Mesendoderm (in vitro differentiated cells): Measurements from ENCODE around the gene CSF2RB.
A peak's percentile ranks its signal among the peaks of the same experiment; 100 is the strongest.

Experiments used
- DNase-seq: peaks from one replicate; pipeline ENCODE4 v3.0.0; 2013
- H2AK5ac ChIP-seq: 2 replicates; pipeline ENCODE4 v1.6.1; 2013; ENCODE audit warnings: low read length, inconsistent platforms
- H2BK120ac ChIP-seq: 2 replicates; pipeline ENCODE4 v1.6.1; 2013; ENCODE audit warnings: low read depth, mild to moderate bottlenecking, low read length, moderate library complexity, mixed read lengths
- H2BK15ac ChIP-seq: replicated peaks from 2 replicates; pipeline ENCODE4 v1.6.1; 2013; ENCODE audit warnings: low read depth, mild to moderate bottlenecking, moderate library complexity
- H2BK5ac ChIP-seq: 2 replicates; pipeline ENCODE4 v1.6.1; 2013; ENCODE audit warnings: low read length, inconsistent platforms
- H3K18ac ChIP-seq: 2 replicates; pipeline ENCODE4 v1.6.1; 2013; ENCODE audit warnings: mild to moderate bottlenecking, low read length, mixed read lengths
- H3K23ac ChIP-seq: one replicate; pipeline ENCODE4 v1.6.1; 2013; ENCODE audit warnings: low read length
- H3K27ac ChIP-seq: 2 replicates; pipeline ENCODE4 v1.5.1; 2013; ENCODE audit warnings: low read depth, mild to moderate bottlenecking, inconsistent platforms, low read length, moderate library complexity
- H3K27me3 ChIP-seq: 2 replicates; pipeline ENCODE4 v1.6.1; 2013; ENCODE audit warnings: low read length, control low read depth, mild to moderate bottlenecking, inconsistent platforms; ENCODE audit not compliant: insufficient read depth, poor library complexity
- H3K36me3 ChIP-seq: 2 replicates; pipeline ENCODE4 v1.6.1; 2013; ENCODE audit warnings: low read length, inconsistent platforms; ENCODE audit not compliant: control insufficient read depth, insufficient read depth
- H3K4ac ChIP-seq: one replicate; pipeline ENCODE4 v1.6.1; 2013; ENCODE audit warnings: low read depth, mild to moderate bottlenecking, low read length, moderate library complexity
- H3K4me1 ChIP-seq: 2 replicates; pipeline ENCODE4 v1.6.1; 2013; ENCODE audit warnings: low read depth, low read length, inconsistent platforms; ENCODE audit not compliant: control insufficient read depth
- H3K4me2 ChIP-seq: 2 replicates; pipeline ENCODE4 v1.6.1; 2013; ENCODE audit warnings: low read length
- H3K4me3 ChIP-seq: 2 replicates; pipeline ENCODE4 v1.5.1; 2013; ENCODE audit warnings: mild to moderate bottlenecking, low read length
- H3K56ac ChIP-seq: one replicate; pipeline ENCODE4 v1.6.1; 2013; ENCODE audit warnings: low read length
- H3K79me1 ChIP-seq: 2 replicates; pipeline ENCODE4 v1.6.1; 2013; ENCODE audit warnings: low read length, inconsistent platforms
- H3K79me2 ChIP-seq: 2 replicates; pipeline ENCODE4 v1.6.1; 2013; ENCODE audit warnings: mild to moderate bottlenecking, low read length; ENCODE audit not compliant: control insufficient read depth, insufficient read depth
- H3K9ac ChIP-seq: 2 replicates; pipeline ENCODE4 v1.6.1; 2013; ENCODE audit warnings: low read length, inconsistent platforms
- H4K5ac ChIP-seq: one replicate; pipeline ENCODE4 v1.6.1; 2013; ENCODE audit warnings: low read length
- H4K8ac ChIP-seq: one replicate; pipeline ENCODE4 v1.6.1; 2013; ENCODE audit warnings: low read depth, mild to moderate bottlenecking, control low read depth, low read length, moderate library complexity
- WGBS: extraction: QIAGEN DNeasy Blood & Tissue Kit; methylation state at CpG from one replicate; pipeline ENCODE4 v1.1.7; 2013; ENCODE audit warnings: low lambda C conversion rate, missing lambda C conversion rate; ENCODE audit not compliant: insufficient coverage; ENCODE audit errors: extremely low coverage; 5-methylcytosine and 5-hydroxymethylcytosine counted together

The CSF2RB gene

GRCh38 chr22:36873614-36874308 is 39.7 kb upstream of the CSF2RB start:
- Histone ChIP-seq H2AK5ac (no peak overlapping the region), H4K8ac (no peak overlapping the region), H2BK15ac (no peak overlapping the region), H4K5ac (no peak overlapping the region), H3K4me1 (no peaks in the 10 kb centered on the region), H3K36me3 (no peaks in the 10 kb centered on the region), H2BK5ac (no peak overlapping the region), H3K79me1 (no peaks in the 10 kb centered on the region), H3K27me3 (no peaks in the 10 kb centered on the region), H3K9ac (no peak overlapping the region), H3K79me2 (no peaks in the 10 kb centered on the region), H3K56ac (no peak overlapping the region), H3K27ac (no peak overlapping the region), H2BK120ac (no peak overlapping the region), H3K23ac (no peak overlapping the region), H3K18ac (no peak overlapping the region), H3K4me3 (no peak overlapping the region), H3K4ac (no peak overlapping the region), H3K4me2 (no peak overlapping the region)
- no CpG with 5 or more reads among the region's 6 CpGs for WGBS
- DNase-seq = peak; percentile 80

DNA sequence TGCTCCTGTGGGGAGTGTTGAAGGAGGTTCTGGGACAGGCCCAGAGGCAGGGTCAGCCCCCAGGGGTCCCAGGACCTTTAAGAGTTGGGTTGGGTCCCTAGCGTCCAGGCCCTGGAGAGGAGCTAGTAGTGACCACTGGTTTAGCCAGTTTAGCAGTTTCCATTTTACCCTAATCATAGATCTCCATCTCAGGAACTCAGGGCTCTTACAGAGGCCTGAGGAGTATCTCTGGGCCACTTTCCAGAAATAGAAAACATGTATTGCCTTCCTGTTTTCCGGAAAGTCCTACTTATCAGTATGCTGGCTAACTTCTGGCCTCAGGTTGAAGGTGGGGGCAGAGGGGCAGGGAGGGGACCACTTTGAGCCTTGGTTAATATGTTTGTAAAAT is 39.1 kb upstream of the CSF2RB start:
- Histone ChIP-seq H3K79me1 (no peaks in the 10 kb centered on the region), H4K8ac (no peak overlapping the region), H3K4me1 (no peaks in the 10 kb centered on the region), H3K56ac (no peak overlapping the region), H2AK5ac (no peak overlapping the region), H3K4ac (no peak overlapping the region), H4K5ac (no peak overlapping the region), H3K23ac (no peak overlapping the region), H3K79me2 (no peaks in the 10 kb centered on the region), H2BK5ac (no peak overlapping the region), H3K27me3 (no peaks in the 10 kb centered on the region), H3K18ac (no peak overlapping the region), H3K9ac (no peak overlapping the region), H3K4me2 (no peak overlapping the region), H2BK15ac (no peak overlapping the region), H2BK120ac (no peak overlapping the region), H3K36me3 (no peaks in the 10 kb centered on the region), H3K27ac (no peak overlapping the region), H3K4me3 (no peak overlapping the region)
- no CpG with 5 or more reads among the region's 2 CpGs for WGBS
- no peak for DNase-seq

DNA sequence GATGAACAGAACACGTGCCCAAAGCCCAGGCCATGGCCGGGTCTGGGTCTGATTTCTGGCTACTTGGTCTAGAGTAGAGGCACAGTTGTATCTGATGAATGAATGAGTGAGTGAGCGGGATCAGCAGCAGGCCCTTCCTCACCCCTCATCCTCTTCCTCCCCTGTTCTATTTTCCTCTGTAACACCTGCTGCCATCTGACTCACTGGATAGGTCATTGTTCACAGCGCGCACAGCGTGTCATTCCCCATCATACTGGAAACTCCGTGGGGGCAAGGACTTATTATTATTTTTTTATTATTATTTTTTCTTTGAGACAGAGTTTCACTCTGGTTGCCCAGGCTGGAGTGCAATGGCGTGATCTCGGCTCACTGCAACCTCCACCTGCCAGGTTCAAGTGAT is 38.7 kb upstream of the CSF2RB start:
- Histone ChIP-seq H3K4ac (no peak overlapping the region), H4K5ac (no peak overlapping the region), H3K79me2 (no peaks in the 10 kb centered on the region), H3K4me3 (no peak overlapping the region), H3K27ac (no peak overlapping the region), H3K27me3 (no peaks in the 10 kb centered on the region), H2BK120ac (no peak overlapping the region), H3K4me2 (no peak overlapping the region), H3K56ac (no peak overlapping the region), H3K23ac (no peak overlapping the region), H3K79me1 (no peaks in the 10 kb centered on the region), H3K36me3 (no peaks in the 10 kb centered on the region), H4K8ac (no peak overlapping the region), H3K18ac (no peak overlapping the region), H2AK5ac (no peak overlapping the region), H2BK5ac (no peak overlapping the region), H3K9ac (no peak overlapping the region), H3K4me1 (no peaks in the 10 kb centered on the region), H2BK15ac (no peak overlapping the region)
- no peak for DNase-seq
- WGBS = no CpG with 5 or more reads among the region's 9 CpGs

DNA sequence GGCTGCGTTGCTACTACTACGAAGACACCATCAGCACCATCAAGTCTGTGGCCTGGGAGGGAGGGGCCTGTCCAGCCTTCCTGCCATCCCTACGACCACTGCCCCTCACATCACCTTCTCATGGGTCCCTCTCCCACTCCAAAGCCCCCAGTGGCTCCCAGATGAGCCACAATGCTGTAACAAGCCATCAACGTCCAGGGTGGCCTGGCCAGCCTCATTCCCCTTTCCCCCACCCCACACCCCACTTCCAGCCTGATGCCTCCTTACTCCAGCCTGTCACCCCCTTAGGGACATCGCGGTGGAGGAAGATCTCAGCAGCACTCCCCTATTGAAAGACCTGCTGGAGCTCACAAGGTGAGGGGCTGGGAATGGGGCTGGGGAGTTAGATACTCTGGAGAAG is 37.7 kb upstream of the CSF2RB start:
- H3K23ac ChIP-seq = no peak overlapping the region
- no peaks in the 10 kb centered on the region for H3K79me2 ChIP-seq
- H3K56ac ChIP-seq = no peak overlapping the region
- DNase-seq = no peak
- no peak overlapping the region for H3K18ac ChIP-seq
- no peaks in the 10 kb centered on the region for H3K4me1 ChIP-seq
- no peak overlapping the region for H4K8ac ChIP-seq
- H3K36me3 ChIP-seq = no peaks in the 10 kb centered on the region
- no peak overlapping the region for H3K4me3 ChIP-seq
- no peak overlapping the region for H2BK15ac ChIP-seq
- H3K4ac ChIP-seq = no peak overlapping the region
- no CpG with 5 or more reads among the region's 6 CpGs for WGBS
- no peak overlapping the region for H3K9ac ChIP-seq
- no peaks in the 10 kb centered on the region for H3K27me3 ChIP-seq
- no peak overlapping the region for H3K27ac ChIP-seq
- no peak overlapping the region for H3K4me2 ChIP-seq
- H4K5ac ChIP-seq = no peak overlapping the region
- H2AK5ac ChIP-seq = no peak overlapping the region
- H2BK5ac ChIP-seq = no peak overlapping the region
- H2BK120ac ChIP-seq = no peak overlapping the region
- no peaks in the 10 kb centered on the region for H3K79me1 ChIP-seq

DNA sequence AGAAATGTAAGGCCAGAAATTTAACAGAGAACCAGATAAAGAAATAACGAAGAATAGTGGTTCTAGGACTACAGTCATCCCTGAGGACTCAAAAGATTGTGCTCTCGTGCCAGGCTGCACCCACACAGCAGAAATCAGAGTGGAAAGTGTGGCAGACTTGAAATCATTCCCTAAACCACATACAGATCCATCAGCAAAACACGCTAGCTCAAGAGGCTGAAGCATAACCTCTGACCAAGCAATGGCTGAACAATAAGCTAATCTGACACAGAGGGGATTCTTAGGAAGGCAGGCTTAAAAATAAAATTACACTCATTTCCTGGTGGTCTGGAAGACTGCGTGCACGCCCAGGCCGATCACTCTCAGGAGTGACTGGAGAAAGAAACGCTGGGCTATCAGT is 33.7 kb upstream of the CSF2RB start:
- WGBS = no CpG with 5 or more reads among the region's 7 CpGs
- Histone ChIP-seq H2BK5ac (no peak overlapping the region), H3K27me3 (no peaks in the 10 kb centered on the region), H3K4ac (no peak overlapping the region), H3K79me1 (no peaks in the 10 kb centered on the region), H3K56ac (no peak overlapping the region), H2BK15ac (no peak overlapping the region), H3K36me3 (no peaks in the 10 kb centered on the region), H3K27ac (no peak overlapping the region), H3K18ac (no peak overlapping the region), H3K4me3 (no peak overlapping the region), H2BK120ac (no peak overlapping the region), H2AK5ac (no peak overlapping the region), H3K9ac (no peak overlapping the region), H3K23ac (no peak overlapping the region), H3K4me1 (no peaks in the 10 kb centered on the region), H3K4me2 (no peak overlapping the region), H3K79me2 (no peaks in the 10 kb centered on the region), H4K5ac (no peak overlapping the region), H4K8ac (no peak overlapping the region)
- no peak for DNase-seq
